UCSD-AML1 (cell line): ENCODE measurements around the gene PCDHA5.
"Not testable (repeated sequence)": the region's sequence is repeated elsewhere in the genome, so short reads cannot be mapped to it uniquely, and the experiment has no call there.

ENCODE experiments used
- DNase-seq: peaks from one replicate; lab custom pipeline; 2025; ENCODE audit not compliant: unreplicated experiment; lab: John Stamatoyannopoulos, UW

Gene PCDHA5

DNA sequence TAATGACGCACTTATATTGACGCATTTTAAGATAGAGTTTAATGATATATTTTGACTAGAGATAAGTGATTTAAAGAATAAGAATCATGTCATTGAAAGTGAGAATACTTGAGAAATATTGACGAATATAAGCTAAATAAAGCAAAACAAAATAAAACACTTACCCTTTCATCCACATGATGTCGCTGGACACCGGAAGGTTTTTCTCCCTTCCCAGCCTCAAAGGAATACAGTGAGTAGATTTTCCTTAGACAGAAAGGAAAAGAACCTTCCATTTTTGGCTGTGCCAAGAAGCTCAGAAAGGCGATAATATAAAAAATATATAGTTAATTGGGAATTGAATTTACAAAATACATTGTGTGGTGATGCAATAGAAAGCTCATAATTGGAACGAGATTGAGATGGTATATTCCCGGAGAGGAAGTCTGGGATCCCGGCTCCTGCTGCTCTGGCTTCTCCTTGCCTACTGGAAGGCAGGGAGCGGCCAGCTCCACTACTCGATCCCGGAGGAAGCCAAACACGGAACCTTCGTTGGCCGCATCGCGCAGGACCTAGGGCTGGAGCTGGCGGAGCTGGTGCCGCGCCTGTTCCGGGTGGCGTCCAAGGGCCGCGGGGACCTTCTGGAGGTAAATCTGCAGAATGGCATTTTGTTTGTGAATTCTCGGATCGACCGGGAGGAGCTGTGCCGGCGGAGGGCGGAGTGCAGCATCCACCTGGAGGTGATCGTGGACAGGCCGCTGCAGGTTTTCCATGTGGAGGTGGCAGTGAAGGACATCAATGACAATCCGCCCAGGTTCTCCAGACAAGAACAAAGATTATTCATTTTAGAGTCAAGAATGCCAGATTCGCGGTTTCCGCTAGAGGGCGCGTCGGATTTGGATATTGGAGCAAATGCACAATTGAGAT is at the start of gene PCDHA5:
Gene PCDHA5, plus strand, starts transcription at position 239 of the 906 bp plus-strand sequence.
- no peak for DNase-seq

GRCh38 chr5:140780512-140780911 is 40.9 kb upstream of the PCDHA5 start:
- DNase-seq, result no peak

GRCh38 chr5:140785905-140786686 is 35.3 kb upstream of the PCDHA5 start, which contains the start of gene PCDHA1:
PCDHA1 (plus strand) TSS chr5:140786140.
- no peak for DNase-seq

DNA sequence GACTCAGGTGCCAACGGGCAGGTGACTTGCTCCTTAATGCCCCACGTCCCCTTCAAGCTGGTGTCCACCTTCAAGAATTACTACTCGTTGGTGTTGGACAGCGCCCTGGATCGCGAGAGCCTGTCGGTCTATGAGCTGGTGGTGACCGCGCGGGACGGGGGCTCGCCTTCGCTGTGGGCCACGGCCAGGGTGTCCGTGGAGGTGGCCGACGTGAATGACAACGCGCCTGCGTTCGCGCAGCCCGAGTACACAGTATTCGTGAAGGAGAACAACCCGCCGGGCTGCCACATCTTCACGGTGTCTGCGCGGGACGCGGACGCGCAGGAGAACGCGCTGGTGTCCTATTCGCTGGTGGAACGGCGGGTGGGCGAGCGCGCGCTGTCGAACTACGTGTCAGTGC is 34.0 kb upstream of the PCDHA5 start:
- not testable (repeated sequence) for DNase-seq

DNA sequence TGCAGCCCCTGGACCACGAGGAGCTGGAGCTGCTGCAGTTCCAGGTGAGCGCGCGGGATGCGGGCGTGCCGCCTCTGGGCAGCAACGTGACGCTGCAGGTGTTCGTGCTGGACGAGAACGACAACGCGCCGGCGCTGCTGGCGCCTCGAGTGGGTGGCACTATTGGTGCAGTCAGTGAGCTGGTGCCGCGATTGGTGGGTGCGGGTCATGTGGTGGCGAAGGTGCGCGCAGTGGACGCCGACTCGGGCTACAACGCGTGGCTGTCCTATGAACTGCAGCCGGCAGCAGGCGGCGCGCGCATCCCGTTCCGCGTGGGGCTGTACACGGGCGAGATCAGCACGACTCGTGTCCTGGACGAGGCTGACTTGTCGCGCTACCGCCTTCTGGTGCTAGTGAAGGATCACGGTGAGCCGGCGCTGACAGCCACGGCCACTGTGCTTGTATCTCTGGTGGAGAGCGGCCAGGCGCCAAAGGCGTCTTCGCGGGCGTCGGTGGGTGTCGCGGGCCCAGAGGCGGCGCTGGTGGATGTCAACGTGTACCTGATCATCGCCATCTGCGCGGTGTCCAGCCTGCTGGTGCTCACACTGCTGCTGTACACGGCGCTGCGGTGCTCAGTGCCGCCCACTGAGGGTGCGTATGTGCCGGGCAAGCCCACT is 33.4 kb upstream of the PCDHA5 start:
- not testable (repeated sequence) for DNase-seq

DNA sequence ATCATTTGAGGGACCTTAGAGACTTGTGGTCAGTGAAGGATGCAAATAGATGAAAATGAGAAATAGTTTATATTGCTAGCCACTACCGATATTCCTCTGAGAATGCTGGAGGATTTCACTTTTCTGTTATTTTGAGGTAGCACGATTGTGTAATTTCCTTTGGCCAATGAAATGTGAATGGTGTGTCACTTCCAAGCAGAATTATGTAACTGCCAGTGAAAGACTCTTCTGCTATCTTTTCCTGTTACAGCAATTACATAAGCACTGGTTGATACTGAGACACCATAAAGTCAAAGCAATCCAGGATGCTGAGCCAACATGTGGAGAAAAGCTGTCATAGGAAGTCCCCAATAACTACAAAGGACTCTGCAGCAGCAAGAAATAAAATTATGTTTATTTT is 30.3 kb upstream of the PCDHA5 start:
- no peak for DNase-seq

DNA sequence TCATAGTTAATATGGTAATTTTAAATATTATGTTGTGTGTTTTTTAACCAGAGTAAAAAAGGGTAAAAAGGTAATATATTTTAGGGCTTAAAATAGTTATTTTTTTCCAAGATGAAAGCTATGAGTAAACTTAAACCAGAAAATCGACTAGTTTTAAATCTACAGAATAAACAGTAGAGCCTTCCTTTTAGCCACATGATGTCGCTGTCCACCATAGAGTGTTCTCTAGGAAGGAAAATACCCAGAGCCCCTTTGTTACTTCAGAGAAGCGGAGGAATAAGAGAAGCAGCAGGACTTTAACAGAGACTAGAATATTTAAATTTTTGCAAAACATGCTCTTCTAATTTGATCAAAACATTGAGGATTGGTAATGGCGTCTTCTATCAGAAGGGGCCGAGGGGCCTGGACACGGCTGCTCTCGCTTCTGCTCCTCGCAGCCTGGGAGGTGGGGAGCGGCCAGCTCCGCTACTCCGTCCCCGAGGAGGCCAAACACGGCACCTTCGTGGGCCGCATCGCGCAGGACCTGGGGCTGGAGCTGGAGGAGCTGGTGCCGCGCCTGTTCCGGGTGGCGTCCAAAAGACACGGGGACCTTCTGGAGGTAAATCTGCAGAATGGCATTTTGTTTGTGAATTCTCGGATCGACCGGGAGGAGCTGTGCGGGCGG is 26.7 kb upstream of the PCDHA5 start, which contains the start of gene PCDHA2:
Gene PCDHA2, plus strand, starts transcription at position 258 of the 664 bp plus-strand sequence.
- no peak for DNase-seq

DNA sequence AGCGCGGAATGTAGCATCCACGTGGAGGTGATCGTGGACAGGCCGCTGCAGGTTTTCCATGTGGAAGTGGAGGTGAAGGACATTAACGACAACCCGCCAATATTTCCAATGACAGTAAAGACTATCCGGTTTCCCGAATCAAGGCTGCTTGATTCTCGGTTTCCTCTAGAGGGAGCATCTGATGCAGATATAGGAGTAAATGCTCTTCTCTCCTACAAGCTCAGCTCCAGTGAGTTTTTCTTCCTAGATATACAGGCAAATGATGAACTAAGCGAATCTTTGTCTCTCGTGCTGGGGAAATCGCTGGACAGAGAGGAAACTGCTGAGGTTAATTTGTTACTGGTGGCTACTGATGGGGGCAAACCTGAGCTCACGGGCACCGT is 26.2 kb upstream of the PCDHA5 start:
- DNase-seq, result no peak

DNA sequence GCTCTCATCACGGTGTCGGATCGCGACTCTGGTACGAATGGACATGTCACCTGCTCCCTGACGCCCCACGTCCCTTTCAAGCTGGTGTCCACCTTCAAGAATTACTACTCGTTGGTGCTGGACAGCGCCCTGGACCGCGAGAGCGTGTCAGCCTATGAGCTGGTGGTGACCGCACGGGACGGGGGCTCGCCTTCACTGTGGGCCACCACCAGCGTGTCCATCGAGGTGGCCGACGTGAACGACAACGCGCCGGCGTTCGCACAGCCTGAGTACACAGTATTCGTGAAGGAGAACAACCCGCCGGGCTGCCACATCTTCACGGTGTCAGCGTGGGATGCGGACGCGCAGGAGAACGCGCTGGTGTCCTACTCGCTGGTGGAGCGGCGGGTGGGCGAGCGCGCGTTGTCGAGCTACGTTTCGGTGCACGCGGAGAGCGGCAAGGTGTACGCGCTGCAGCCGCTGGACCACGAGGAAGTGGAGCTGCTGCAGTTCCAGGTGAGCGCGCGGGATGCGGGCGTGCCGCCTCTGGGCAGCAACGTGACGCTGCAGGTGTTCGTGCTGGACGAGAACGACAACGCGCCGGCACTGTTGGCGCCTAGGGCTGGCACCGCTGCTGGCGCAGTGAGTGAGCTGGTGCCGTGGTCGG is 25.2 kb upstream of the PCDHA5 start:
- DNase-seq, result not testable (repeated sequence)

- no peak for DNase-seq
Observed at GRCh38 chr5:140796718-140797095, 24.7 kb upstream of the PCDHA5 start.

DNA sequence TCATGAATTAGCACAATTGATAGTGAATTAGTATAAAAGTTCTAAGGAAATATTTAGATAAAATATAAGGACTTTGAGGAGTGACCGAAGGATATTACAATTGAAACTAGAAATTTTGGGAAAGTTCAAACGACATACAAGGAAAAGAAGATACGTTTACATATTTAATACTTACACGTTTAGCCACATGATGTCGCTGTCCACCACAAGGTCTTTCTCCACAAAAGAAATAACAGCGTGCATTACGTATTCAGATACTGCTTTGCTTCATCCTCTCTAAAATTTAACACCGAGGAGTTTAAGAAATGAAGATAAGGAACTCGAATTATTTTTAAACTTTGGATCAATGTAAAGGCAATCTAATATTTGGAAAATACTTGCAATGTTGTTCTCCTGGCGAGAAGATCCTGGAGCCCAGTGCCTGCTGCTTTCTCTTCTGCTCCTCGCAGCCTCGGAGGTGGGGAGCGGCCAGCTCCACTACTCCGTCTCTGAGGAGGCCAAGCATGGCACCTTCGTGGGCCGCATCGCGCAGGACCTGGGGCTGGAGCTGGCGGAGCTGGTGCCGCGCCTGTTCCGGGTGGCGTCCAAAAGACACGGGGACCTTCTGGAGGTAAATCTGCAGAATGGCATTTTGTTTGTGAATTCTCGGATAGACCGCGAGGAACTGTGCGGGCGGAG is 20.5 kb upstream of the PCDHA5 start, which contains the start of gene PCDHA3:
Gene PCDHA3, plus strand, starts transcription at position 242 of the 678 bp plus-strand sequence.
- no peak for DNase-seq

- no peak for DNase-seq
Observed at GRCh38 chr5:140801494-140801841, 19.9 kb upstream of the PCDHA5 start.

GRCh38 chr5:140802381-140802780 is 19.0 kb upstream of the PCDHA5 start:
- not testable (repeated sequence) for DNase-seq

GRCh38 chr5:140802781-140803271 is 18.6 kb upstream of the PCDHA5 start:
- DNase-seq, result no peak

DNA sequence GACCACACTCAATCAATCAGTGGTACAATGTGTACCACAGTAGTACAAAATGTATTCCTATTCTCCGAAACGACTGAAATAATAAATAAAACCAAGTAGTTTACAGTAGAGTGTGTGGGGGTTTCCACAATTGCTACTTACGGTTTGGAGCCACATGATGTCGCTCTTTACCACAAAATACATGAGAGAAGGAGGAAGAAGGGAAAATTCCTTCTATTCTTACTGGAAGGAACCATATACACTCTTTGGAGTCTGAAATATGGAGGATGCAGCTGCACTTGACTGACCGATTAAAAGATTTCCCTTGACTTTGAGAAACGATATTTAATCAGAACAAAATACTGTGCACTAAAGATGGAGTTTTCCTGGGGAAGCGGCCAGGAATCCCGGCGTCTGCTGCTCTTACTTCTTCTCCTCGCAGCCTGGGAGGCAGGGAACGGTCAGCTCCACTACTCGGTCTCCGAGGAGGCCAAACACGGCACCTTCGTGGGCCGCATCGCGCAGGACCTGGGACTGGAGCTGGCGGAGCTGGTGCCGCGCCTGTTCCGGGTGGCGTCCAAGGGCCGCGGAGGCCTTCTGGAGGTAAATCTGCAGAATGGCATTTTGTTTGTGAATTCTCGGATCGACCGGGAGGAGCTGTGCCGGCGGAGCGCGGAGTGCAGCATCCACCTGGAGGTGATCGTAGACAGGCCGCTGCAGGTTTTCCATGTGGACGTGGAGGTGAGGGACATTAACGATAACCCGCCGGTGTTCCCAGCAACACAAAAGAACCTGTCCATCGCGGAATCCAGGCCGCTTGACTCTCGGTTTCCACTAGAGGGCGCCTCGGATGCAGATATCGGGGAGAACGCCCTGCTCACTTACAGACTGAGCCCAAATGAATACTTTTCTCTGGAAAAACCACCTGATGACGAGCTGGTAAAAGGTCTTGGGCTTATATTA is 14.3 kb upstream of the PCDHA5 start, which contains the start of gene PCDHA4:
Gene PCDHA4, plus strand, starts transcription at position 235 of the 942 bp plus-strand sequence.
- no peak for DNase-seq

DNA sequence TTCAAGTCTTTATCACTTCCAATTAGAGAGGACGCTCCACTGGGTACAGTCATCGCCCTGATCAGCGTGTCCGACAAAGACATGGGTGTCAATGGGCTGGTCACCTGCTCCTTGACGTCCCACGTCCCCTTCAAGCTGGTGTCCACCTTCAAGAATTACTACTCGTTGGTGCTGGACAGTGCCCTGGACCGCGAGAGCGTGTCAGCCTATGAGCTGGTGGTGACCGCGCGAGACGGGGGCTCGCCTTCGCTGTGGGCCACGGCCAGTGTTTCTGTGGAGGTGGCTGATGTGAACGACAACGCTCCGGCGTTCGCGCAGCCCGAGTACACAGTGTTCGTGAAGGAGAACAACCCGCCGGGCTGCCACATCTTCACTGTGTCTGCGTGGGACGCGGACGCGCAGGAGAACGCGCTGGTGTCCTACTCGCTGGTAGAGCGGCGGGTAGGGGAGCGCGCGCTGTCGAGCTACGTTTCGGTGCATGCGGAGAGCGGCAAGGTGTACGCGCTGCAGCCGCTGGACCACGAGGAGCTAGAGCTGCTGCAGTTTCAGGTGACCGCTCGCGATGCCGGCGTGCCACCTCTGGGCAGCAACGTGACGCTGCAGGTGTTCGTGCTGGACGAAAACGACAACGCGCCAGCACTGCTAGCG is 13.0 kb upstream of the PCDHA5 start:
- not testable (repeated sequence) for DNase-seq

DNA sequence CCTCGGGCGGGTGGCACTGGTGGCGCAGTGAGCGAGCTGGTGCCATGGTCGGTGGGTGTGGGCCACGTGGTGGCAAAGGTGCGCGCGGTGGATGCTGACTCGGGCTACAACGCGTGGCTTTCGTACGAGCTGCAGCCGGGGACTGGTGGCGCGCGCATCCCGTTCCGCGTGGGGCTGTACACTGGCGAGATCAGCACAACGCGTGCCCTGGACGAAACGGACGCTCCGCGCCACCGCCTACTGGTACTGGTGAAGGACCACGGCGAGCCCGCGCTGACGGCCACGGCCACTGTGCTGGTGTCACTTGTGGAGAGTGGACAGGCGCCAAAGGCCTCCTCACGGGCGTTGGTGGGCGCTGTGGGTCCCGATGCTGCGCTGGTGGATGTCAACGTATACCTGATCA is 12.5 kb upstream of the PCDHA5 start:
- no peak for DNase-seq

- DNase-seq, result no peak
Observed at GRCh38 chr5:140822281-140822629, 842 bp downstream of the PCDHA5 start.
